NB4 (cell line): ENCODE results near the gene EBI3.
"Not testable (repeated sequence)": the region's sequence is repeated elsewhere in the genome, so short reads cannot be mapped to it uniquely, and the experiment has no call there.

Experiments used
- DNase-seq: peaks from one replicate; pipeline ENCODE4 v3.0.0; 2010; ENCODE audit warnings: low read depth
- H3K4me3 ChIP-seq: one replicate; pipeline ENCODE4 v1.5.1; 2011; ENCODE audit warnings: mild to moderate bottlenecking, low read depth, low read length, moderate library complexity
- CTCF ChIP-seq: IDR thresholded peaks from one replicate; pipeline ENCODE4 v1.5.1; 2012; ENCODE audit warnings: low read depth, low read length
- MAX ChIP-seq: IDR thresholded peaks from 2 replicates; pipeline ENCODE4 v1.6.1; 2011; ENCODE audit warnings: low read depth, low read length
- MYC ChIP-seq: IDR thresholded peaks from 2 replicates; pipeline ENCODE4 v1.6.1; 2011; ENCODE audit warnings: low read depth, low read length
- POLR2A ChIP-seq: IDR thresholded peaks from 2 replicates; pipeline ENCODE4 v1.6.1; 2011; ENCODE audit warnings: mild to moderate bottlenecking; ENCODE audit not compliant: insufficient read length; ENCODE audit errors: extremely low read depth

Gene EBI3

GRCh38 chr19:4185413-4186086 is 43.8 kb upstream of the EBI3 start:
- TF ChIP-seq MAX (no peak), MYC (no peak), POLR2A (no peak), CTCF (no peak)
- DNase-seq, result no peak
- no peak overlapping the region for H3K4me3 ChIP-seq

- no peak overlapping the region for H3K4me3 ChIP-seq
- DNase-seq, result peak; percentile 76
- TF ChIP-seq CTCF, result peak; percentile 75
- TF ChIP-seq MAX, result no peak
Observed at GRCh38 chr19:4186087-4186993, 43.0 kb upstream of the EBI3 start.

- no peak overlapping the region for H3K4me3 ChIP-seq
- TF ChIP-seq CTCF (no peak), MYC (no peak), MAX (no peak), POLR2A (no peak)
- DNase-seq, result no peak
Observed at GRCh38 chr19:4187313-4188122, 41.8 kb upstream of the EBI3 start.

GRCh38 chr19:4189641-4190040 is 39.7 kb upstream of the EBI3 start:
- no peak for DNase-seq
- H3K4me3 ChIP-seq, result no peak overlapping the region
- no peak for TF ChIP-seq CTCF
- no peak for TF ChIP-seq MYC
- TF ChIP-seq MAX, result no peak
- no peak for TF ChIP-seq POLR2A

GRCh38 chr19:4192537-4192936 is 36.8 kb upstream of the EBI3 start:
- not testable (repeated sequence) for H3K4me3 ChIP-seq, DNase-seq

- TF ChIP-seq MAX (no peak), POLR2A (no peak), MYC (no peak), CTCF (no peak)
- DNase-seq, result no peak
- no peak overlapping the region for H3K4me3 ChIP-seq
Observed at GRCh38 chr19:4194353-4194752, 35.0 kb upstream of the EBI3 start.
